Ovary (tissue), 9 donors: ENCODE measurements around the gene GALK1. TPM values are rescaled to one million over a fixed set of nuclear protein-coding genes. Genes with fewer than 3 reads are reported as not detected.

ENCODE experiments used
- DNase-seq, 5 donors: peaks; one replicate each; pipeline ENCODE4 v3.0.0-alpha.2; 2019 to 2020
- H3K27ac ChIP-seq, 2 donors: fragments of 200-600 bp; one replicate each; pipeline versions ENCODE4 v1.5.1 to v1.8.0; 2019 to 2022
- H3K27me3 ChIP-seq: fragments of 200-600 bp; one replicate; pipeline ENCODE4 v1.8.0; 2022
- H3K36me3 ChIP-seq: fragments of 200-600 bp; sonication (generic); one replicate; pipeline ENCODE4 v1.5.1; 2019
- H3K4me1 ChIP-seq: one replicate; pipeline ENCODE4 v1.8.1; 2013; ENCODE audit warnings: mild to moderate bottlenecking, moderate library complexity; ENCODE audit not compliant: insufficient read depth
- H3K4me3 ChIP-seq: fragments of 200-600 bp; sonication (generic); one replicate; pipeline ENCODE4 v1.5.1; 2017
- H3K9me3 ChIP-seq, 2 donors: fragments of 200-600 bp in 1 of 2; sonication (generic) in 1 of 2; one replicate each; pipeline versions ENCODE4 v1.5.1 to v1.8.1; 2013 to 2019; ENCODE audit warnings: mild to moderate bottlenecking in 1 of 2, moderate library complexity in 1 of 2
- EP300 ChIP-seq: sonication (generic); formaldehyde crosslinking; IDR thresholded peaks from one replicate; pipeline ENCODE4 v1.6.1; 2017; ENCODE audit warnings: antibody characterized with exemption
- POLR2A ChIP-seq: fragments of 450-650 bp; IDR thresholded peaks from one replicate; pipeline ENCODE4 v1.6.1; 2017; ENCODE audit warnings: antibody characterized with exemption, mild to moderate bottlenecking, moderate library complexity
- WGBS, 3 donors: extraction: QIAGEN DNeasy Blood & Tissue Kit in 1 of 3; methylation state at CpG; one replicate each; pipeline versions ENCODE4 v1.1.5 to v1.1.7; 2013 to 2017; 5-methylcytosine and 5-hydroxymethylcytosine counted together
- intact Hi-C, 4 donors: fragments of 100-400 bp; cut with DNase I; formaldehyde crosslinking; loops; one replicate each; pipeline versions ENCODE4 v1.11.0 to v1.15.1; 2022 to 2023
- polyA plus RNA-seq, 2 donors: library from polyadenylated mRNA; stranded (reverse); fragments of 200-250 nt in 1 of 2; fragments of 350-450 nt in 1 of 2; fragmentation: Illumina TruSeq in 1 of 2; extraction: RNeasy Lipid Tissue Mini Kit (QIAGEN cat#74804) in 1 of 2; gene quantifications; one replicate each; pipeline ENCODE4 v1.2.3, GENCODE V29; 2013 to 2014
- total RNA-seq, 7 donors: library from RNA; depleted of rRNA in 2 of 7; stranded (reverse); fragments of >200 nt in 2 of 7; fragmentation: NEBNext Ultra II Directional in 3 of 7; extraction: Animal tissue kit (Norgen Biotek cat#: 25700) in 3 of 7; gene quantifications; one replicate each; pipeline versions ENCODE4 v1.1.0 to v1.2.4, GENCODE V29; 2016 to 2023
- TF ChIP-seq, protein P1 (sequence below), 3 donors: fragments of 450-650 bp in 2 of 3; fragments of 200-600 bp in 1 of 3; IDR thresholded peaks; one replicate each; pipeline versions ENCODE4 v1.5.1 to v1.8.0; 2016 to 2022; ENCODE audit warnings: antibody characterized with exemption in 3 of 3, mild to moderate bottlenecking in 1 of 3
- donor health status: DM: no; HTN: no; CAD: no; lungs with moderate emphysema.
- donor health status: DM: no; HTN: no; CAD: no.
- donor health status: Bipolar disorder and iron deficiency.
- donor health status: DM: yes; HTN: yes; CAD: no.
- donor health status: DM: no; HTN: no; CAD: no.
- donor health status: DM: yes; HTN: yes; CAD: no.

GALK1 gene
- total and polyA plus RNA-seq, 9 donors = 0.33 to 35.1 (median 27.5) TPM

DNA sequence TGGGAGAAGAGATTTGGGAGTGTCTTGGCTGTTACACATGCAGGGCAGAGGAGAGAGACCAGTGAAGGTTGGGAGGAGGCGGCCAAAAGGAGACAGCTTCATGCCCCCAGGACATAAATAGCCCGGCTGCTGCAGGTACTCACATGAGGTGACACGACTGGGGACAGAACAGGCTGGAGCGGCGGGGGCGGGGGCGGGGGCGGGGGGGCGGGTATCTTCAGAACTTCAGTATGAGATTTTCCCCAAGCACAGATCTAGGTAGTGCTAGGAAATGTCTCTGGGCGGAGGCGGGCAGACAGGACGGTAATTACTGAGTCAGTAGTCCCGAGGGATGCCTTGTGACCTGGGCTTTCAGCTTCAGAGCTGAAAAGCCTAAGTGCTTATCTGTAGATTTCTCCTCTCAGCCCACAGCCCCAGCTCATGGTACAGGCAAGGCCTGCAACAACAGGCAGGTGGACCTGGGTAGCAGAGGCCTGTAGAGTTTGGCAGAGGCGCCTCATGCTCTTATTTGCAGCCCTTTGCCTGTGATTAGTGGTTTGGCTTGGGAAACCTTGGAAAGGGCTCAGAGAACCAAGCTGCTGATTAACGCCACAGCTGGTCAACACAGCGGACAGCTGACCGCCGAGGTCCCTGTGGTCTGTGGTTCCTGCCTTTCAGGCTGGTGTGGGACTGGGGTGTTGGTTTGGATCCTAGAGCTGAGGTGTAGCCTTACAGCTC, 44.1 kb upstream of the GALK1 start:
- H3K4me3 ChIP-seq = no peak overlapping the region
- 57 to 64% (median 62%) methylated on average over 15 to 18 of the region's 18 CpGs for WGBS, 3 donors
- no peaks in the 10 kb centered on the region for H3K27me3 ChIP-seq
- no peaks in the 10 kb centered on the region for H3K9me3 ChIP-seq
- TF ChIP-seq POLR2A (no peak), EP300 (no peak)
- TF ChIP-seq, protein P1, sequence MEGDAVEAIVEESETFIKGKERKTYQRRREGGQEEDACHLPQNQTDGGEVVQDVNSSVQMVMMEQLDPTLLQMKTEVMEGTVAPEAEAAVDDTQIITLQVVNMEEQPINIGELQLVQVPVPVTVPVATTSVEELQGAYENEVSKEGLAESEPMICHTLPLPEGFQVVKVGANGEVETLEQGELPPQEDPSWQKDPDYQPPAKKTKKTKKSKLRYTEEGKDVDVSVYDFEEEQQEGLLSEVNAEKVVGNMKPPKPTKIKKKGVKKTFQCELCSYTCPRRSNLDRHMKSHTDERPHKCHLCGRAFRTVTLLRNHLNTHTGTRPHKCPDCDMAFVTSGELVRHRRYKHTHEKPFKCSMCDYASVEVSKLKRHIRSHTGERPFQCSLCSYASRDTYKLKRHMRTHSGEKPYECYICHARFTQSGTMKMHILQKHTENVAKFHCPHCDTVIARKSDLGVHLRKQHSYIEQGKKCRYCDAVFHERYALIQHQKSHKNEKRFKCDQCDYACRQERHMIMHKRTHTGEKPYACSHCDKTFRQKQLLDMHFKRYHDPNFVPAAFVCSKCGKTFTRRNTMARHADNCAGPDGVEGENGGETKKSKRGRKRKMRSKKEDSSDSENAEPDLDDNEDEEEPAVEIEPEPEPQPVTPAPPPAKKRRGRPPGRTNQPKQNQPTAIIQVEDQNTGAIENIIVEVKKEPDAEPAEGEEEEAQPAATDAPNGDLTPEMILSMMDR (IDR thresholded peaks at IDR 0.05) = no peak
- peak in 2 of 5 donors; percentile 19 to 54 for DNase-seq
- no peaks in the 10 kb centered on the region for H3K36me3 ChIP-seq
- no peaks in the 10 kb centered on the region for H3K4me1 ChIP-seq
- intact Hi-C loops = no loop called here
- H3K27ac ChIP-seq = no peak overlapping the region

DNA sequence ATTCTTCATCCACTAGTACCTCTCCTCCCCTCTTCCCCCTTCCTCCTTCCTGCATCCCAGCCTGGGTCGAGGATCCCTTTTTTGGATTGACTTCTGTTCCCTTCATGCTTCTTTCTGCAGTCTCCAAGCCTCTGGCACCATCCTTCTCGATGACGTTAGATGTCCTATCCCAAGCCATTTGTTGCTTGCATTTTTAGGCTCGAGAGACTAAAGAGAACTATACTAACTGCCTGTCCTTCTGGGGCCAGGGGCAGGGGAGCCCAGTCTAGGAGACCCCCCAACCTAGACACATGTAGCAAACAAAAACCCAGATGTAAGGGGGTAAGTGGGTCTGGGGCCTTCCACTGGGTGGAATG, 43.5 kb upstream of the GALK1 start:
- H3K27me3 ChIP-seq = no peaks in the 10 kb centered on the region
- intact Hi-C loops = no loop called here
- WGBS, 3 donors = 55 to 65% (median 62%) methylated on average over 4 of the region's 4 CpGs
- no peak overlapping the region for H3K4me3 ChIP-seq
- DNase-seq = peak in 1 of 5 donors; percentile 7
- no peaks in the 10 kb centered on the region for H3K4me1 ChIP-seq
- no peak overlapping the region for H3K27ac ChIP-seq
- TF ChIP-seq EP300 (no peak), POLR2A (no peak)
- TF ChIP-seq, protein P1 (IDR thresholded peaks at IDR 0.05) = no peak
- H3K36me3 ChIP-seq = no peaks in the 10 kb centered on the region
- H3K9me3 ChIP-seq = no peaks in the 10 kb centered on the region

DNA sequence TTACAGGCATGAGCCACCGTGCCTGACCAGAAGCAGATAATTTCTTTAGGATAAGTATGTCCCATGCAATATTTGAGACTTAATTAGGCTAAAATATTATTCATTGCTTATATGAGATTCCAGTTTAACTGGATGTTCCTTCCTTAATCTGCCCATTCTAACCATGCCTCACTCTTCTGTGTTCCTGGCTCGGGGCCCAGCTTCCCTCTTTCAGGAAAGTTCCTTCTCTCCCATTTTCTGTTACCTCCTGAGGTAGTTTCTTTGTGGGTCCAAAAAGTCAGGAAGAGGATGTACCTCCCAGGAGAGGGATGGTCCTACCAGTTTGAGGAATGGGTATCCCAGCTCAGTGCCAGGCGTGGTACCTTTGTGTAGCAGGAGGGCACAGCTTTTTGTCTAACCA, 42.9 kb upstream of the GALK1 start:
- Histone ChIP-seq H3K27ac (no peak overlapping the region), H3K9me3 (no peaks in the 10 kb centered on the region), H3K36me3 (no peaks in the 10 kb centered on the region), H3K4me3 (no peak overlapping the region), H3K4me1 (no peaks in the 10 kb centered on the region), H3K27me3 (no peaks in the 10 kb centered on the region)
- WGBS, 3 donors = 90 to 96% (median 90%) methylated on average over 3 of the region's 3 CpGs
- intact Hi-C loops = no loop called here
- peak in 1 of 5 donors; percentile 23 for DNase-seq
- TF ChIP-seq EP300 (no peak), POLR2A (no peak)
- TF ChIP-seq, protein P1 (IDR thresholded peaks at IDR 0.05) = no peak

DNA sequence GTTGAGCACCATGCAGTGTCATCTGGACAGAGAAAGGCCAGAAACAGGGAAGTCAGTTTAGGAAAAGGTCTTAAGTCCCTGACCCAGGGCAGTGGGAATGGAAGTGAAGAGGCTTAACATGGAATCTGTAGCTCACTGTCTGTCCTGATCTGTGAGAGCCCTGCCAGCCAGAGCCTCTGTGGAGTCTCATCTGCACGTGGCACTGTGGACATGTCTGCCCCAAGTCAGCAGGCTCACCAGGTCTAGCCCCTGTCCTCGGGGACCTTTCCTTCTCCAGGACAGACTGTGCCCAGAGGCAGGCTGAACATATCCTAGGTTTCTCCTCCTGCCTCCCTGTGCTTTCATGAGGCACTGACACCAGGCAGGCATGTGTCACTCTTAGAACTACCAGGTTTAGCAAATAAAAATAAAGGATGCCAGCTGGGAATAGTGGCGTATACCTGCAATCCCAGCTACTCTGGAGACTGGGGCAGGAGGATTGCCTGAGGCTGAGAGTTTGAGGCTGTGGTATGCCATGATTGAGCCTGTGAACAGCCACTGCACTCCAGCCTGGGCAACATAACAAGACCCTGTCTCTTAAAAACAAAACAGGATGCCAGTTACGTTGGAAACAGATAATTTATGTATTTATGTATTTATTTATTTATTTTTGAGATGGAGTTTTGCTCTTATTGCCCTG, 42.0 kb upstream of the GALK1 start:
- WGBS, 3 donors = 76 to 89% (median 83%) methylated on average over 4 of the region's 4 CpGs
- intact Hi-C loops = no loop called here
- Histone ChIP-seq H3K4me1 (no peaks in the 10 kb centered on the region), H3K27ac (no peak overlapping the region), H3K4me3 (no peak overlapping the region), H3K9me3 (no peaks in the 10 kb centered on the region), H3K36me3 (no peaks in the 10 kb centered on the region), H3K27me3 (no peaks in the 10 kb centered on the region)
- no peak for TF ChIP-seq EP300
- TF ChIP-seq, protein P1 (IDR thresholded peaks at IDR 0.05) = no peak
- no peak for TF ChIP-seq POLR2A
- DNase-seq = peak in 1 of 5 donors; percentile 24
